Lower leg skin (tissue), 3 donors: ENCODE results near the gene CHN2.

Source experiments
- POLR2A ChIP-seq, 2 donors: fragments of 450-650 bp; IDR thresholded peaks; one replicate each; pipeline ENCODE4 v1.6.1; 2016 to 2017; ENCODE audit warnings: antibody characterized with exemption in 2 of 2, mild to moderate bottlenecking in 1 of 2, moderate library complexity in 1 of 2
- TF ChIP-seq, protein P1 (sequence below), 3 donors: fragments of 450-650 bp; IDR thresholded peaks; one replicate each; pipeline ENCODE4 v1.5.1; 2016; ENCODE audit warnings: antibody characterized with exemption in 3 of 3, mild to moderate bottlenecking in 3 of 3, moderate library complexity in 2 of 3

DNA sequence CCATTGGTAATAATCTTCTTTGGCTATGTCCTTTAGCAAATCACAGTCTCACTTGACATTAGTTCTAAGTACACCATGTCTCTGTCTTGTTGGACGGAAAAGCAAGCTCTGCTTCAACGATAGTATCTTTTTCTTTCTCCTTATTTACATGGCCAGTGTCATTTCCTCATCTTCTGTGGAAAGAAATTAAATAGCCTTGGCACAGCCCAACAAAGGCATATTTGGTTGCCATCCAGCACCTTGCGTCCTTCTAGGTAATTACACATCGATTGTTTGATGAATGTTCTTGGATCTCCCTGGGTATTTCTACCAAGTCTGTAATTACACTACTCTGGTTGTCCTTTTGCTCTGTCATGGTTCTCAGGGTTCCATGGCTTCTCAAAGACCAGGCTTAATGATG is 183.1 kb downstream of the CHN2 start:
- TF ChIP-seq, protein P1, sequence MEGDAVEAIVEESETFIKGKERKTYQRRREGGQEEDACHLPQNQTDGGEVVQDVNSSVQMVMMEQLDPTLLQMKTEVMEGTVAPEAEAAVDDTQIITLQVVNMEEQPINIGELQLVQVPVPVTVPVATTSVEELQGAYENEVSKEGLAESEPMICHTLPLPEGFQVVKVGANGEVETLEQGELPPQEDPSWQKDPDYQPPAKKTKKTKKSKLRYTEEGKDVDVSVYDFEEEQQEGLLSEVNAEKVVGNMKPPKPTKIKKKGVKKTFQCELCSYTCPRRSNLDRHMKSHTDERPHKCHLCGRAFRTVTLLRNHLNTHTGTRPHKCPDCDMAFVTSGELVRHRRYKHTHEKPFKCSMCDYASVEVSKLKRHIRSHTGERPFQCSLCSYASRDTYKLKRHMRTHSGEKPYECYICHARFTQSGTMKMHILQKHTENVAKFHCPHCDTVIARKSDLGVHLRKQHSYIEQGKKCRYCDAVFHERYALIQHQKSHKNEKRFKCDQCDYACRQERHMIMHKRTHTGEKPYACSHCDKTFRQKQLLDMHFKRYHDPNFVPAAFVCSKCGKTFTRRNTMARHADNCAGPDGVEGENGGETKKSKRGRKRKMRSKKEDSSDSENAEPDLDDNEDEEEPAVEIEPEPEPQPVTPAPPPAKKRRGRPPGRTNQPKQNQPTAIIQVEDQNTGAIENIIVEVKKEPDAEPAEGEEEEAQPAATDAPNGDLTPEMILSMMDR (IDR thresholded peaks at IDR 0.05): no peak
- no peak for TF ChIP-seq POLR2A (IDR thresholded peaks at IDR 0.05)
